HEK293 (cell line): ENCODE data around the gene TRIM44.
A peak's percentile ranks its signal among the peaks of the same experiment; 100 is the strongest.

Experiments
- BCL11B ChIP-seq: fragments of 450-650 bp; formaldehyde crosslinking; IDR thresholded peaks from 2 replicates; pipeline ENCODE4 v1.5.1; 2016; ENCODE audit warnings: low read depth, missing biosample characterization, missing genetic modification characterization
- EGR2 ChIP-seq: fragments of 450-650 bp; formaldehyde crosslinking; IDR thresholded peaks from 2 replicates; pipeline ENCODE4 v1.5.1; 2016; ENCODE audit warnings: low read depth, missing biosample characterization, missing genetic modification characterization
- HOXD13 ChIP-seq: sonication (generic); formaldehyde crosslinking; IDR thresholded peaks from 2 replicates; pipeline ENCODE4 v1.8.0; 2022; ENCODE audit warnings: missing genetic modification reagents, borderline replicate concordance
- PBX3 ChIP-seq: sonication (generic); formaldehyde crosslinking; IDR thresholded peaks from 2 replicates; pipeline ENCODE4 v1.8.1; 2022; ENCODE audit warnings: mild to moderate bottlenecking, moderate library complexity, missing genetic modification reagents
- PRDM1 ChIP-seq: fragments of 450-650 bp; formaldehyde crosslinking; IDR thresholded peaks from 2 replicates; pipeline ENCODE4; 2016; ENCODE audit warnings: missing biosample characterization, missing genetic modification characterization
- REPIN1 ChIP-seq: fragments of 450-650 bp; formaldehyde crosslinking; IDR thresholded peaks from 2 replicates; pipeline ENCODE4 v1.5.1; 2017; ENCODE audit warnings: missing biosample characterization, missing genetic modification characterization, low read depth
- TCF7L2 ChIP-seq: IDR thresholded peaks from 2 replicates; pipeline ENCODE4 v1.6.1; 2011; ENCODE audit warnings: low read depth, mild to moderate bottlenecking, inconsistent platforms, low read length, moderate library complexity, borderline replicate concordance
- ZBTB10 ChIP-seq: fragments of 450-650 bp; formaldehyde crosslinking; IDR thresholded peaks from 2 replicates; pipeline ENCODE4 v1.5.1; 2016; ENCODE audit warnings: missing biosample characterization, missing genetic modification characterization
- ZBTB20 ChIP-seq: fragments of 450-650 bp; formaldehyde crosslinking; IDR thresholded peaks from 2 replicates; pipeline ENCODE4 v1.5.1; 2016; ENCODE audit warnings: missing biosample characterization, missing genetic modification characterization
- ZBTB21 ChIP-seq: fragments of 450-650 bp; formaldehyde crosslinking; IDR thresholded peaks from 2 replicates; pipeline ENCODE4 v1.5.1; 2017; ENCODE audit warnings: missing biosample characterization, missing genetic modification characterization
- ZBTB49 ChIP-seq: fragments of 450-650 bp; formaldehyde crosslinking; IDR thresholded peaks from 2 replicates; pipeline ENCODE4 v1.5.1; 2016; ENCODE audit warnings: missing biosample characterization, missing genetic modification characterization, low read depth
- ZIC2 ChIP-seq: fragments of 450-650 bp; formaldehyde crosslinking; IDR thresholded peaks from 2 replicates; pipeline ENCODE4 v1.5.1; 2016; ENCODE audit warnings: missing biosample characterization, missing genetic modification characterization
- ZNF157 ChIP-seq: fragments of 450-650 bp; formaldehyde crosslinking; IDR thresholded peaks from 2 replicates; pipeline ENCODE4 v1.5.1; 2016; ENCODE audit warnings: missing biosample characterization, missing genetic modification characterization
- ZNF335 ChIP-seq: fragments of 450-650 bp; formaldehyde crosslinking; conservative IDR thresholded peaks from 2 replicates; pipeline ENCODE4 v1.5.1; 2016; ENCODE audit warnings: missing biosample characterization, missing genetic modification characterization
- ZNF350 ChIP-seq: fragments of 450-650 bp; formaldehyde crosslinking; IDR thresholded peaks from 2 replicates; pipeline ENCODE4 v1.5.0; 2017; ENCODE audit warnings: missing biosample characterization, mild to moderate bottlenecking, missing genetic modification characterization
- ZNF354C ChIP-seq: fragments of 450-650 bp; formaldehyde crosslinking; IDR thresholded peaks from 2 replicates; pipeline ENCODE4 v1.5.1; 2016; ENCODE audit warnings: missing biosample characterization, missing genetic modification characterization, low read depth, borderline replicate concordance
- ZNF366 ChIP-seq: fragments of 450-650 bp; formaldehyde crosslinking; conservative IDR thresholded peaks from 2 replicates; pipeline ENCODE4 v1.5.1; 2016; ENCODE audit warnings: missing biosample characterization, missing genetic modification characterization
- ZNF391 ChIP-seq: fragments of 450-650 bp; formaldehyde crosslinking; IDR thresholded peaks from 2 replicates; pipeline ENCODE4 v1.5.1; 2016; ENCODE audit warnings: low read depth, missing biosample characterization, missing genetic modification characterization, borderline replicate concordance
- ZNF416 ChIP-seq: fragments of 450-650 bp; formaldehyde crosslinking; IDR thresholded peaks from 2 replicates; pipeline ENCODE4 v1.5.1; 2016; ENCODE audit warnings: missing biosample characterization, missing genetic modification characterization
- ZNF48 ChIP-seq: fragments of 450-650 bp; formaldehyde crosslinking; IDR thresholded peaks from 2 replicates; pipeline ENCODE4 v1.5.1; 2016; ENCODE audit warnings: missing biosample characterization, missing genetic modification characterization
- ZNF521 ChIP-seq: fragments of 450-650 bp; formaldehyde crosslinking; IDR thresholded peaks from 2 replicates; pipeline ENCODE4 v1.5.1; 2017; ENCODE audit warnings: missing biosample characterization, mild to moderate bottlenecking, missing genetic modification characterization
- ZNF626 ChIP-seq: fragments of 450-650 bp; sonication (Bioruptor Pico); formaldehyde crosslinking; IDR thresholded peaks from 2 replicates; pipeline ENCODE4 v1.5.1; 2018; ENCODE audit warnings: missing biosample characterization, missing genetic modification characterization, inconsistent platforms
- ZNF629 ChIP-seq: fragments of 450-650 bp; formaldehyde crosslinking; IDR thresholded peaks from 2 replicates; pipeline ENCODE4 v1.5.1; 2017; ENCODE audit warnings: missing biosample characterization, missing genetic modification characterization
- ZNF664 ChIP-seq: fragments of 450-650 bp; formaldehyde crosslinking; IDR thresholded peaks from 2 replicates; pipeline ENCODE4 v1.5.1; 2016; ENCODE audit warnings: missing biosample characterization, missing genetic modification characterization
- ZNF701 ChIP-seq: fragments of 450-650 bp; formaldehyde crosslinking; IDR thresholded peaks from 2 replicates; pipeline ENCODE4 v1.5.1; 2016; ENCODE audit warnings: missing biosample characterization, missing genetic modification characterization
- ZNF76 ChIP-seq: fragments of 450-650 bp; formaldehyde crosslinking; IDR thresholded peaks from 2 replicates; pipeline ENCODE4; 2016; ENCODE audit warnings: low read depth, missing biosample characterization, missing genetic modification characterization, borderline replicate concordance
- ZNF843 ChIP-seq: fragments of 450-650 bp; formaldehyde crosslinking; IDR thresholded peaks from 2 replicates; pipeline ENCODE4 v1.5.1; 2016; ENCODE audit warnings: missing biosample characterization, missing genetic modification characterization
- TF ChIP-seq, protein P1 (sequence below): fragments of 450-650 bp; formaldehyde crosslinking; IDR thresholded peaks from 2 replicates; pipeline ENCODE4 v1.5.1; 2016; ENCODE audit warnings: missing biosample characterization, missing genetic modification characterization
- TF ChIP-seq, protein P2 (sequence below): fragments of 450-650 bp; formaldehyde crosslinking; IDR thresholded peaks from 2 replicates; pipeline ENCODE4 v1.5.1; 2016; ENCODE audit warnings: missing biosample characterization, missing genetic modification characterization

TRIM44 gene

GRCh38 chr11:35619855-35620640 lies 42.5 kb upstream of the TRIM44 start (continued):
- TF ChIP-seq BCL11B (tag by site-specific recombination) = no peak
- 0 out of 2 replicates have a peak, but pooled peaks have one; percentile 7 for TF ChIP-seq PBX3
- no peak for TF ChIP-seq ZNF664 (tag by site-specific recombination)
- TF ChIP-seq PRDM1 (tag by site-specific recombination) = no peak
- TF ChIP-seq ZNF843 (tag by site-specific recombination) = no peak
- 0 out of 2 replicates have a peak, but pooled peaks have one; percentile 36 for TF ChIP-seq ZNF335
- no peak for TF ChIP-seq ZBTB49
- TF ChIP-seq ZNF416 (tag by site-specific recombination) = no peak
- 0 out of 2 replicates have a peak, but pooled peaks have one; percentile 33 for TF ChIP-seq ZNF629 (tag by site-specific recombination)
- TF ChIP-seq ZNF48 (tag by site-specific recombination) = no peak
- TF ChIP-seq, protein P1, sequence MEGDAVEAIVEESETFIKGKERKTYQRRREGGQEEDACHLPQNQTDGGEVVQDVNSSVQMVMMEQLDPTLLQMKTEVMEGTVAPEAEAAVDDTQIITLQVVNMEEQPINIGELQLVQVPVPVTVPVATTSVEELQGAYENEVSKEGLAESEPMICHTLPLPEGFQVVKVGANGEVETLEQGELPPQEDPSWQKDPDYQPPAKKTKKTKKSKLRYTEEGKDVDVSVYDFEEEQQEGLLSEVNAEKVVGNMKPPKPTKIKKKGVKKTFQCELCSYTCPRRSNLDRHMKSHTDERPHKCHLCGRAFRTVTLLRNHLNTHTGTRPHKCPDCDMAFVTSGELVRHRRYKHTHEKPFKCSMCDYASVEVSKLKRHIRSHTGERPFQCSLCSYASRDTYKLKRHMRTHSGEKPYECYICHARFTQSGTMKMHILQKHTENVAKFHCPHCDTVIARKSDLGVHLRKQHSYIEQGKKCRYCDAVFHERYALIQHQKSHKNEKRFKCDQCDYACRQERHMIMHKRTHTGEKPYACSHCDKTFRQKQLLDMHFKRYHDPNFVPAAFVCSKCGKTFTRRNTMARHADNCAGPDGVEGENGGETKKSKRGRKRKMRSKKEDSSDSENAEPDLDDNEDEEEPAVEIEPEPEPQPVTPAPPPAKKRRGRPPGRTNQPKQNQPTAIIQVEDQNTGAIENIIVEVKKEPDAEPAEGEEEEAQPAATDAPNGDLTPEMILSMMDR (tag by site-specific recombination) = peak; percentile 7; the same call in 1 of the 2 replicates
- TF ChIP-seq, protein P2, sequence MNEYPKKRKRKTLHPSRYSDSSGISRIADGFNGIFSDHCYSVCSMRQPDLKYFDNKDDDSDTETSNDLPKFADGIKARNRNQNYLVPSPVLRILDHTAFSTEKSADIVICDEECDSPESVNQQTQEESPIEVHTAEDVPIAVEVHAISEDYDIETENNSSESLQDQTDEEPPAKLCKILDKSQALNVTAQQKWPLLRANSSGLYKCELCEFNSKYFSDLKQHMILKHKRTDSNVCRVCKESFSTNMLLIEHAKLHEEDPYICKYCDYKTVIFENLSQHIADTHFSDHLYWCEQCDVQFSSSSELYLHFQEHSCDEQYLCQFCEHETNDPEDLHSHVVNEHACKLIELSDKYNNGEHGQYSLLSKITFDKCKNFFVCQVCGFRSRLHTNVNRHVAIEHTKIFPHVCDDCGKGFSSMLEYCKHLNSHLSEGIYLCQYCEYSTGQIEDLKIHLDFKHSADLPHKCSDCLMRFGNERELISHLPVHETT (tag by site-specific recombination) = no peak
- no peak for TF ChIP-seq ZNF76 (tag by site-specific recombination)
- TF ChIP-seq ZNF521 (tag by site-specific recombination) = no peak
- TF ChIP-seq ZNF354C (tag by site-specific recombination) = no peak
- peak; percentile 47; the same call in 1 of the 2 replicates for TF ChIP-seq ZBTB10
- TF ChIP-seq ZNF157 (tag by site-specific recombination) = no peak
- TF ChIP-seq ZBTB20 (tag by site-specific recombination) = peak; percentile 50; the same call in 1 of the 2 replicates
- no peak for TF ChIP-seq ZNF350 (tag by site-specific recombination)
- TF ChIP-seq ZBTB21 (tag by site-specific recombination) = no peak
- no peak for TF ChIP-seq REPIN1 (tag by site-specific recombination)
- peak; percentile 40; the same call in 1 of the 2 replicates for TF ChIP-seq TCF7L2
- no peak for TF ChIP-seq ZNF701
- no peak for TF ChIP-seq ZNF626 (tag by site-specific recombination)
- 0 out of 2 replicates have a peak, but pooled peaks have one; percentile 8 for TF ChIP-seq ZIC2 (tag by site-specific recombination)
- TF ChIP-seq ZNF391 (tag by site-specific recombination) = no peak
- peak; percentile 7; the same call in 1 of the 2 replicates for TF ChIP-seq HOXD13 (CRISPR knock-in tag)
- peak; percentile 37; the same call in 1 of the 2 replicates for TF ChIP-seq ZNF366 (tag by site-specific recombination)
- 0 out of 2 replicates have a peak, but pooled peaks have one; percentile 14 for TF ChIP-seq EGR2 (tag by site-specific recombination)
